BJ (cell line): ENCODE results near the gene NCS1. TPM values are rescaled to one million over a fixed set of nuclear protein-coding genes. Genes with fewer than 3 reads are reported as not detected.
A peak's percentile ranks its signal among the peaks of the same experiment; 100 is the strongest.

Experiments
- CTCF ChIA-PET: fragments of 350-600 bp; formaldehyde crosslinking; extraction: SDS; loops from one replicate; lab custom pipeline; 2021; ENCODE audit warnings: antibody characterized with exemption, inconsistent platforms; lab: Yijun Ruan, JAX
- POLR2A ChIA-PET: fragments of 300-600 bp; sonication (Branson Sonifier 250); formaldehyde crosslinking; extraction: SDS; loops from one replicate; lab custom pipeline; 2021; ENCODE audit warnings: antibody characterized with exemption; lab: Charles Lee
- DNase-seq: peaks from one replicate; pipeline ENCODE4 v3.0.0-alpha.2; 2011; ENCODE audit warnings: low read depth
- H3K27me3 ChIP-seq: 2 replicates; pipeline ENCODE4 v1.6.0; 2011; ENCODE audit warnings: low read length; ENCODE audit not compliant: control insufficient read depth, insufficient read depth
- H3K36me3 ChIP-seq: 2 replicates; pipeline ENCODE4 v1.5.1; 2011; ENCODE audit warnings: low read length; ENCODE audit not compliant: control insufficient read depth, insufficient read depth
- H3K4me3 ChIP-seq: 2 replicates; pipeline ENCODE4 v1.5.1; 2011; ENCODE audit warnings: low read depth, mild to moderate bottlenecking, control low read depth, low read length
- polyA plus RNA-seq: library from polyadenylated mRNA; depleted of rRNA; stranded (reverse); fragments of >200 nt; gene quantifications from 2 replicates; pipeline ENCODE4 v1.2.3, GENCODE V29; 2011
- TF ChIP-seq, protein P1 (sequence below): IDR thresholded peaks from 2 replicates; pipeline ENCODE4 v1.5.1; 2011; ENCODE audit warnings: low read depth, mild to moderate bottlenecking, control low read depth, inconsistent platforms, low read length, moderate library complexity; ENCODE audit not compliant: insufficient read depth

NCS1 gene
- polyA plus RNA-seq, 1 experiment: 67.7 TPM

DNA sequence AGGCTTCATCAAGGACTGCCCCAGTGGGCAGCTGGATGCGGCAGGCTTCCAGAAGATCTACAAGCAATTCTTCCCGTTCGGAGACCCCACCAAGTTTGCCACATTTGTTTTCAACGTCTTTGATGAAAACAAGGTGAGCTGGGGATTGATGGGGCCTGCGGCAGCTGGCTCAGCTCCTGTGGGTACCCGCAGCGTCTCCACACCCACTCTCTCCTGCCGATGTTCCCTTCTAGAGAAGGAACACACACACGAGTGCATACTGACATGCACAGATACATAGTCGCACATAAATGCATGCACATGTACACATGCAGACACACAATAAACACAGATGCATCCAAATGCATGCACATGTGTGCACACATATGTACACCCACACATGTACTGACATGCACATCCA, 45.6 kb downstream of the NCS1 start:
- TF ChIP-seq, protein P1, sequence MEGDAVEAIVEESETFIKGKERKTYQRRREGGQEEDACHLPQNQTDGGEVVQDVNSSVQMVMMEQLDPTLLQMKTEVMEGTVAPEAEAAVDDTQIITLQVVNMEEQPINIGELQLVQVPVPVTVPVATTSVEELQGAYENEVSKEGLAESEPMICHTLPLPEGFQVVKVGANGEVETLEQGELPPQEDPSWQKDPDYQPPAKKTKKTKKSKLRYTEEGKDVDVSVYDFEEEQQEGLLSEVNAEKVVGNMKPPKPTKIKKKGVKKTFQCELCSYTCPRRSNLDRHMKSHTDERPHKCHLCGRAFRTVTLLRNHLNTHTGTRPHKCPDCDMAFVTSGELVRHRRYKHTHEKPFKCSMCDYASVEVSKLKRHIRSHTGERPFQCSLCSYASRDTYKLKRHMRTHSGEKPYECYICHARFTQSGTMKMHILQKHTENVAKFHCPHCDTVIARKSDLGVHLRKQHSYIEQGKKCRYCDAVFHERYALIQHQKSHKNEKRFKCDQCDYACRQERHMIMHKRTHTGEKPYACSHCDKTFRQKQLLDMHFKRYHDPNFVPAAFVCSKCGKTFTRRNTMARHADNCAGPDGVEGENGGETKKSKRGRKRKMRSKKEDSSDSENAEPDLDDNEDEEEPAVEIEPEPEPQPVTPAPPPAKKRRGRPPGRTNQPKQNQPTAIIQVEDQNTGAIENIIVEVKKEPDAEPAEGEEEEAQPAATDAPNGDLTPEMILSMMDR: no peak
- no peak for DNase-seq
- peaks cover 6% of the 10 kb centered on the region for H3K36me3 ChIP-seq
- ChIA-PET CTCF (no interaction called here), POLR2A (no interaction called here)
- no peaks in the 10 kb centered on the region for H3K27me3 ChIP-seq
- no peak overlapping the region for H3K4me3 ChIP-seq

DNA sequence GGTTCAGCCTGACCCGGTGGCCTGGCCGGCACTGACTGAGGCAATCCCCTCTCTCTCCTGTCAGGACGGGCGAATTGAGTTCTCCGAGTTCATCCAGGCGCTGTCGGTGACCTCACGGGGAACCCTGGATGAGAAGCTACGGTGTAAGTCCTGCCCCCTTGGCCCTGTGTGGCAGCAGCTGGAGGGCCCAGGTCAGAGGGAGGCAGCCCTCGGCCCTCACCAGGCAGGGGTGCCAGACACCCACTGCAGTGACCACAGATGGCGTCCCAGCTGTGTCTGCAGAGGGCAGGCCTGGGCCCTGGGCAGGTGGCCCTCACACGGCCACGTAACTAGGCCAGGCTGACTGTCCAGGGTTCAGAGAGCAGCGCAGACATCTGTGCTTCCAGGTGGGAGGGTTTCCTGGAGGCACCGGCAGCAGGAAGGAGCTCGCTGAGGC, 47.5 kb downstream of the NCS1 start:
- Histone ChIP-seq H3K4me3 (no peak overlapping the region), H3K27me3 (no peaks in the 10 kb centered on the region), H3K36me3 (peaks cover 6% of the 10 kb centered on the region)
- no peak for DNase-seq
- ChIA-PET POLR2A (no interaction called here), CTCF (interaction anchor here (1.2 to 1.8 kb wide), 5 partner anchors 10 to 113 kb away, joined by 3 to 5 read pairs (median 3); no protein-coding TSS in a partner anchor)
- TF ChIP-seq, protein P1: no peak

DNA sequence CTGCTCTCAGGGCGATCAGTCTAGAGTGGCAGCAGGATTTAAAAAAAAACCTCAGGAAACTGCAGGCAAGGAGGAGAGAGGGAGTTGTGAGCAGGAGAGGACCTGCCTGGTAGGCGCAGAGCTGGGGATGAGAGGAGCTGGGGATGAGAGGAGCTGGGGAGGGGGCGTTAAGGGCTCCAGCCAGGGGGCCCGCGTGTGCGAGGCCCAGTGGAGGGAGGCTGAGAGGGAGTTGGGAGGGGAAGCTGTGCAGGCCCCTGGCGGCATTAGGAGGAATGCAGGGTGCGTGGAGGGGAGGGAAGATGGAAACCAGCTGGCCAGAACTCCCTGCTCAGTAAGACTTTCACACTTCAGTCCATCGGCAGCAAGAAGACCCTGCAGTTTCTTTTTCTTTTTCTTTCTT, 48.1 kb downstream of the NCS1 start:
- ChIA-PET POLR2A (no interaction called here), CTCF (interaction anchor here (0.6 to 1.8 kb wide), 12 partner anchors 11 to 132 kb away, joined by 3 to 9 read pairs (median 3); no protein-coding TSS in a partner anchor)
- Histone ChIP-seq H3K27me3 (no peaks in the 10 kb centered on the region), H3K36me3 (peaks cover 8% of the 10 kb centered on the region), H3K4me3 (no peak overlapping the region)
- TF ChIP-seq, protein P1: peak; percentile 58
- no peak for DNase-seq

DNA sequence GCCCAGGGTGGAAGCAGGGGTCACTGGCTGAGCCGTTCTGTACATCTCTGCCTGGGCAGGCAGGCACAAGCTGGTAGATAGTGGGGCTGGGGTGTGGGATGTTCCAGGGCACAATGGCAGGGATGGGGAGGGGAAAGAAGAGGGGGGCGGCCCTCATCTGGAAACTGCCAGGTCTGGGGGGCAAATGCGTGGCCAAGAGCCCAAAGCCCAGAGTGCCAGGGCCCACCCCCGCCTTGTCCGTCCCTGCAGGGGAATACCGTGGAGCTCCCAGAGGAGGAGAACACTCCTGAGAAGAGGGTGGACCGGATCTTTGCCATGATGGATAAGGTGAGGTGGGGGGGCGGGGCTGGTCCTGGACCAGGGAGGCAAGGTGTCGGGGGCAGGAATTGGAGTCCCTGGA, 50.6 kb downstream of the NCS1 start:
- peaks cover 20% of the 10 kb centered on the region for H3K36me3 ChIP-seq
- ChIA-PET POLR2A (no interaction called here), CTCF (no interaction called here)
- DNase-seq: no peak
- TF ChIP-seq, protein P1: no peak
- H3K27me3 ChIP-seq: no peaks in the 10 kb centered on the region
- H3K4me3 ChIP-seq: no peak overlapping the region

DNA sequence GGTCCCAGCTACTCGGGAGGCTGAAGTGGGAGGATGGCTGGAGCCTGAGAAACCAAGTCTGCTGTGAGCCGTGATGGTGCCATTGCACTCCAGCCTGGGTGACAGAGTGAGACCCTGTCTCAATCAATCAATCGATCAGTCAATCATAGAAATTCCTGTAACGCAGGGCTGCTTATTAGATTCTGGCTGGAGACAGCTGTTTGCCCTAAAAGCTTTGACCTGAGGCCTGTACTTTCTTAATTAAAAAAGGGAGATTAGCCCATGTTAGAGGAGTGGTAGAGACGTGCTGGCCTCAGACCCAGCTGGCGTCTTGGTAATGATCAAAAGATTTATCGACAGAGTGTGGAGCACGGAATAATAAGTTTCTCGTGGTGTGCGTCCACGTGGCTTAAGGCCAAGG, 52.9 kb downstream of the NCS1 start:
- Histone ChIP-seq H3K4me3 (no peak overlapping the region), H3K27me3 (no peaks in the 10 kb centered on the region), H3K36me3 (peaks cover 17% of the 10 kb centered on the region)
- no peak for DNase-seq
- CTCF ChIA-PET: interaction anchor here (1.4 kb wide), 1 partner anchor 118 kb away, joined by 3 read pairs; no protein-coding TSS in a partner anchor
- POLR2A ChIA-PET: no interaction called here
- TF ChIP-seq, protein P1: no peak
